OCI-LY1 (cell line): ENCODE measurements around the gene ATIC.

Source experiments
- H2AFZ ChIP-seq: fragments of 200-600 bp; sonication (generic), shearing (Covaris generic); 2 replicates; pipeline ENCODE4 v1.6.0; 2014; ENCODE audit warnings: antibody characterized with exemption, mild to moderate bottlenecking, low read length
- H3F3A ChIP-seq: fragments of 200-600 bp; sonication (generic), shearing (Covaris generic); 2 replicates; pipeline ENCODE4 v1.6.0; 2014; ENCODE audit warnings: mild to moderate bottlenecking, antibody characterized with exemption, low read length, moderate library complexity; ENCODE audit not compliant: insufficient read depth
- H3K27ac ChIP-seq: fragments of 200-600 bp; sonication (generic); 2 replicates; pipeline ENCODE4 v1.5.1; 2014; ENCODE audit warnings: low read length, mixed run types, mild to moderate bottlenecking, low read depth; ENCODE audit not compliant: poor library complexity, severe bottlenecking
- H3K27me3 ChIP-seq: fragments of 200-600 bp; sonication (generic); 2 replicates; pipeline ENCODE4 v1.6.0; 2014; ENCODE audit warnings: antibody characterized with exemption, mild to moderate bottlenecking, low read length, moderate library complexity; ENCODE audit not compliant: insufficient read depth
- H3K36me3 ChIP-seq: fragments of 200-600 bp; sonication (generic); 2 replicates; pipeline ENCODE4 v1.6.1; 2014; ENCODE audit warnings: mild to moderate bottlenecking, antibody characterized with exemption, low read length, moderate library complexity, mixed read lengths; ENCODE audit not compliant: insufficient read depth
- H3K4me1 ChIP-seq: fragments of 200-600 bp; sonication (generic); 2 replicates; pipeline ENCODE4 v1.5.1; 2014; ENCODE audit warnings: mild to moderate bottlenecking, low read length, moderate library complexity; ENCODE audit not compliant: insufficient read depth, severe bottlenecking
- H3K4me2 ChIP-seq: fragments of 200-600 bp; sonication (generic), shearing (Covaris generic); 2 replicates; pipeline ENCODE4 v1.6.1; 2014; ENCODE audit warnings: low read length
- H3K4me3 ChIP-seq: fragments of 200-600 bp; sonication (generic); 2 replicates; pipeline ENCODE4 v1.5.1; 2014; ENCODE audit warnings: low read length, low read depth, mild to moderate bottlenecking, mixed read lengths; ENCODE audit not compliant: poor library complexity, severe bottlenecking
- H3K79me2 ChIP-seq: fragments of 200-600 bp; shearing (Covaris generic); 2 replicates; pipeline ENCODE4 v1.6.1; 2016; ENCODE audit warnings: mixed run types, low read length, mixed read lengths; ENCODE audit not compliant: insufficient read depth
- H3K9ac ChIP-seq: fragments of 200-600 bp; sonication (generic), shearing (Covaris generic); 2 replicates; pipeline ENCODE4 v1.6.1; 2014; ENCODE audit warnings: mild to moderate bottlenecking, low read length, mixed read lengths
- H3K9me2 ChIP-seq: fragments of 200-600 bp; sonication (generic), shearing (Covaris generic); 2 replicates; pipeline ENCODE4 v1.6.1; 2014; ENCODE audit warnings: low read depth, mild to moderate bottlenecking, low read length, mixed read lengths
- H3K9me3 ChIP-seq: fragments of 200-600 bp; shearing (Covaris generic); 2 replicates; pipeline ENCODE4 v1.6.1; 2014; ENCODE audit warnings: low read length, mixed read lengths
- H4K20me1 ChIP-seq: fragments of 200-600 bp; sonication (generic), shearing (Covaris generic); 2 replicates; pipeline ENCODE4 v1.6.0; 2016; ENCODE audit warnings: mild to moderate bottlenecking, low read length; ENCODE audit not compliant: insufficient read depth
- CTCF ChIP-seq: fragments of 200-600 bp; sonication (generic), shearing (Covaris generic); IDR thresholded peaks from 2 replicates; pipeline ENCODE4 v1.5.1; 2017; ENCODE audit warnings: mild to moderate bottlenecking, antibody characterized with exemption, low read length, moderate library complexity, mixed read lengths
- EZH2 ChIP-seq: fragments of 200-600 bp; sonication (generic), shearing (Covaris generic); IDR thresholded peaks from 2 replicates; pipeline ENCODE4 v1.8.0; 2017; ENCODE audit warnings: borderline replicate concordance, mixed run types, mild to moderate bottlenecking, antibody characterized with exemption, low read length, moderate library complexity, mixed read lengths

ATIC gene

GRCh38 chr2:215376103-215376780, 64.4 kb downstream of the ATIC start:
- no peak overlapping the region for H3K9ac ChIP-seq
- H3K9me2 ChIP-seq: no peaks in the 10 kb centered on the region
- H3K4me1 ChIP-seq: no peaks in the 10 kb centered on the region
- H2AFZ ChIP-seq: no peak overlapping the region
- H3K9me3 ChIP-seq: no peaks in the 10 kb centered on the region
- no peak overlapping the region for H3K4me2 ChIP-seq
- H3K79me2 ChIP-seq: no peaks in the 10 kb centered on the region
- TF ChIP-seq CTCF: no peak
- TF ChIP-seq EZH2: no peak
- no peak overlapping the region for H3K4me3 ChIP-seq
- no peaks in the 10 kb centered on the region for H3K27me3 ChIP-seq
- peaks cover 12% of the 10 kb centered on the region for H3K36me3 ChIP-seq
- H4K20me1 ChIP-seq: no peaks in the 10 kb centered on the region
- no peak overlapping the region for H3K27ac ChIP-seq
- H3F3A ChIP-seq: no peaks in the 10 kb centered on the region

GRCh38 chr2:215377283-215377682, 65.4 kb downstream of the ATIC start:
- H3K4me2 ChIP-seq: no peak overlapping the region
- peaks cover 12% of the 10 kb centered on the region for H3K36me3 ChIP-seq
- H3K27ac ChIP-seq: no peak overlapping the region
- no peaks in the 10 kb centered on the region for H3K27me3 ChIP-seq
- H3K9me2 ChIP-seq: no peaks in the 10 kb centered on the region
- no peaks in the 10 kb centered on the region for H3K4me1 ChIP-seq
- H4K20me1 ChIP-seq: no peaks in the 10 kb centered on the region
- no peaks in the 10 kb centered on the region for H3K79me2 ChIP-seq
- no peak overlapping the region for H3K4me3 ChIP-seq
- no peak overlapping the region for H2AFZ ChIP-seq
- no peaks in the 10 kb centered on the region for H3F3A ChIP-seq
- no peaks in the 10 kb centered on the region for H3K9me3 ChIP-seq
- H3K9ac ChIP-seq: no peak overlapping the region
- TF ChIP-seq CTCF: no peak
- TF ChIP-seq EZH2: no peak

GRCh38 chr2:215378045-215378444, 66.2 kb downstream of the ATIC start:
- H3K9ac ChIP-seq: no peak overlapping the region
- H3K4me2 ChIP-seq: no peak overlapping the region
- no peaks in the 10 kb centered on the region for H3K4me1 ChIP-seq
- no peaks in the 10 kb centered on the region for H3K27me3 ChIP-seq
- no peak overlapping the region for H3K4me3 ChIP-seq
- no peak overlapping the region for H2AFZ ChIP-seq
- H3K27ac ChIP-seq: no peak overlapping the region
- no peaks in the 10 kb centered on the region for H3K9me2 ChIP-seq
- no peaks in the 10 kb centered on the region for H4K20me1 ChIP-seq
- no peaks in the 10 kb centered on the region for H3F3A ChIP-seq
- TF ChIP-seq CTCF (no peak), EZH2 (no peak)
- no peaks in the 10 kb centered on the region for H3K9me3 ChIP-seq
- H3K36me3 ChIP-seq: peaks cover 12% of the 10 kb centered on the region
- no peaks in the 10 kb centered on the region for H3K79me2 ChIP-seq
